Measurements from ENCODE around the gene BDH1. TPM values are rescaled to one million over a fixed set of nuclear protein-coding genes. Genes with fewer than 3 reads are reported as not detected.
"Not testable (repeated sequence)": the region's sequence is repeated elsewhere in the genome, so short reads cannot be mapped to it uniquely, and the experiment has no call there.

Gene BDH1
- total RNA-seq, 3 donors from 2014 or later, result 70.7 to 83.8 (median 79.9) TPM

DNA sequence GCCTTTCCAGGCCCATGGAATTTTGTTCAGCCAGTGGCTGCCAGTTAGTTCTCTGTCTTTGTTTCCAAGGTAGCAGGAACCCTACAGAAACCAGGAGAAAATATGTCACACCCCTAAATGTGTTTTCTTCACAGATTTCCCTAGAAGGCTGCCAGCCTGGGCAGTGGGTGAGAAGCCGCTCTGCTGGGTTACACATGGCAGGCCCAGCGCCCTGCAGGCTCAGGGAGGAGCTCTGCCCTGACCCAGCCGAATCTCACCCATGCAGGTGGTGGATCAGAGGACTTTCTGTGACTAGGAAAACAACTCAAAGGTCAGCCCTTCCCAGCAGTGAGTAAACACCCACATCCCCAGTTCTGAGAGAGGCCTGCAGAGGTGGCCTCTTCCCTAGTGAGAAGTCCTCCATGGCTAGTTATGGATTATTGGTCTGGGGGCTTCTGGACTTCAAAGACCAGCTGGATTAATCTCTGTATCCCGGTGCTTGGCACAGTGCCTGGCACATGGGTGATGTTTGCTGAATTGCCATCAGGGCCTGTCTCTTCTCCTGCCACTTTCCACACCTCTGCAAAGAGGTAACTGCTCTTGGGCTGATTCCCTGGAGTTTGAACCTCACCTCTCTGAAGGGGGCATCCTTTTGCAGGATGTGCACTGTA is 34.7 kb upstream of the BDH1 start:
- ATAC-seq (no peak), DNase-seq (no peak)
- Mint-ChIP-seq H3K4me1 (ENCODE audit: low read depth) (peaks cover 18% of the 10 kb centered on the region), H3K36me3 (ENCODE audit: insufficient read depth) (no peaks in the 10 kb centered on the region), H3K4me3 (no peak overlapping the region), H3K27me3 (ENCODE audit: low read depth) (no peaks in the 10 kb centered on the region), H3K9me3 (no peaks in the 10 kb centered on the region)

DNA sequence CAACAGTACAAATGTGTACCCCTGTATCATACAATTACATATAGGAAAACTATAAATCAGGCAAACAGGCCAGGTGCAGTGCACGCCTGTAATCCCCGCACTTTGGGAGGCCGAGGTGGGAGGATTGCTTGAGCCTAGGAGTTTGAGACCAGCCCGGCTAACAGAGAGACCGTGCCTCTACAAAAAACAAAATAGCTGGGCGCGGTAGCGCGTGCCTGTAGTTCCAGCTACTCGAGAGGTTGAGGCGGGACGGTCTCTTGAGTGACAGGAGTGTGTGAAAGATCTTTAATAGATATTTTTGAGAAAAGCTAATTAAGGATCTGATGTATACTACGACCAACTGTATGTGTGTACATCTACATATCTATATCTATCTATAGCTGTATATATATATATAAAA is 33.8 kb upstream of the BDH1 start:
- DNase-seq, result no peak
- H3K4me1 Mint-ChIP-seq (ENCODE audit: low read depth), result peaks cover 18% of the 10 kb centered on the region
- H3K4me3 Mint-ChIP-seq, result no peak overlapping the region
- no peak for ATAC-seq
- H3K36me3 Mint-ChIP-seq (ENCODE audit: insufficient read depth), result no peaks in the 10 kb centered on the region
- no peaks in the 10 kb centered on the region for H3K9me3 Mint-ChIP-seq
- no peaks in the 10 kb centered on the region for H3K27me3 Mint-ChIP-seq (ENCODE audit: low read depth)

DNA sequence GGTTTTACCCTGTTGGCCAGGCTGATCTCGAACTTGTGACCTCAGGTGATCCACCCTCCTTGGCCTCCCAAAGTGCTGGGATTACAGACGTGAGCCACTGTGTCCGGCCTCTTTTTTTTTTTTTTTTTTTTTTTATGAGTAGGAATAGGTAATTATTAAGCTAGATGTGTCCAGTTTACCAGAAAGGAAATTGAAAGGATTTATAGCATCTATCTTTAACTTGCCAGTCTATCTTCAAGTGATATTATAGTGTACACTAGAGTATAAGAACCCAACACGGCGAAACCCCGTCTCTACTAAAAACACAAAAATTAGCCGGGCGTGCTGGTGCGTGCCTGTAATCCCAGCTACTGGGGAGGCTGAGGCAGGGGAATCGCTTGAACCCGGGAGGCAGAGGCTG is 31.0 kb upstream of the BDH1 start:
- H3K4me3 Mint-ChIP-seq; H3K9me3 Mint-ChIP-seq; H3K4me1 Mint-ChIP-seq (ENCODE audit: low read depth); DNase-seq; H3K27me3 Mint-ChIP-seq (ENCODE audit: low read depth); H3K36me3 Mint-ChIP-seq (ENCODE audit: insufficient read depth); ATAC-seq: not testable (repeated sequence)

DNA sequence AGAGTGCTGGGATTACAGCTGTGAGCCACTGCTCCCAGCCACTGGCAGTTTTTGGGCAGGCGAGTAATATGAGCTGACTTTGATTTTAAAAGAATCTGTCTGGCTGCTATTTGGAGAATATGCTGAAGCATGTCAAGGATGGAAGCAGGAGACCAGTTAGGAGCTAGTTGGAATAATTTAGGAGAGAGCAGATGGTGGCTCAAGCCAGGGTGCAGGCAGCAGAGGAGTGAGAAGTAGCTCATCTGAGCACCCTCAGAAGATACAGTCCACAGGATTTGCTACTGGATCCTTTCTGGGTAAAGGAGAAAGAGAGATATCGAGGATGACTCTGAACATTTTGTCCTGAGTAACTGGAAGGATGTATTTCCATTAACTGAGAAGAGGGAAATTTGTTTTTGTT is 30.4 kb upstream of the BDH1 start:
- Mint-ChIP-seq H3K9me3 (no peaks in the 10 kb centered on the region), H3K4me3 (no peak overlapping the region), H3K4me1 (ENCODE audit: low read depth) (no peaks in the 10 kb centered on the region), H3K27me3 (ENCODE audit: low read depth) (no peaks in the 10 kb centered on the region), H3K36me3 (ENCODE audit: insufficient read depth) (no peaks in the 10 kb centered on the region)
- ATAC-seq, result no peak
- DNase-seq, result no peak

DNA sequence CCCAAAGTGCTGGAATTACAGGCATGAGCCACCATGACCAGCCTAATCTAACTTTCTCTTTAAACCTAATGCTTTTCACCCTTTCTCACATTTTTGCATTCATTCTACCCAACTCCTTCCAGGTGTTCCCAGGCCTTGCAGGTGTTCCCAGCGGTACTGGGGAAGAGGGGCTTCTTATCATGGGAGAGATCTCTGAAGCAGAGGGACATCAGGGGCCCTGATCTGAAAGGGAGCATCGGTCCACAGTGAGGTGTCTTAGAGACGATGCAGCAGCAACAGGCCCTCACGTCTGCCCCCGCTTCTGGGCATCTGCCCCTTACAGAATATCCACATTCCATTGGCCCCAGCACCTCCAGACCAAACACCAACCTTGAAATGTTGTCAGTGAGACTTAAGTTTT is 29.0 kb upstream of the BDH1 start:
- no peak for ATAC-seq
- no peaks in the 10 kb centered on the region for H3K36me3 Mint-ChIP-seq (ENCODE audit: insufficient read depth)

DNA sequence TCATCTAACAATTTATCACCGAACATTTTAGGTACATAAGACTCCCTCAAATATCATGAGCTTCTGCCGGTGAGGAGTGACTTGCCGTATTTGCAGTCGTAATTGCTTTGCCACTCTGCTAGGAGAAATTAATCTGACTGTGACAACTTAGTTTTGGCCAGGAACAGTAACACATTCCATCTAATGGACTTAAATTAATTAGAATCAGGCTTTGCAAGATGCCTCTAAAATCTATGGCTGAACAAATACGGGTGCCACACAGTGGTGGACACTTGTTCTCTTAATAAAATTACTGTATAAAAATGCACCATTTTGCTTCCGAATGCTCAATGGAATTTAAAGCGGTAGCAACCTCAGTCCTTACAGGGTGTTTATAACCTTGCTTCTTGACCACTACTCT is 27.6 kb upstream of the BDH1 start:
- DNase-seq, result no peak
- Mint-ChIP-seq H3K4me3 (no peak overlapping the region), H3K27me3 (ENCODE audit: low read depth) (no peaks in the 10 kb centered on the region), H3K9me3 (no peaks in the 10 kb centered on the region), H3K4me1 (ENCODE audit: low read depth) (no peaks in the 10 kb centered on the region), H3K36me3 (ENCODE audit: insufficient read depth) (no peaks in the 10 kb centered on the region)
- ATAC-seq, result no peak

More for the DNA sequence above, 29.0 kb upstream of the BDH1 start:
- DNase-seq, result no peak
- Mint-ChIP-seq H3K9me3 (no peaks in the 10 kb centered on the region), H3K4me3 (no peak overlapping the region), H3K27me3 (ENCODE audit: low read depth) (no peaks in the 10 kb centered on the region), H3K4me1 (ENCODE audit: low read depth) (no peaks in the 10 kb centered on the region)

DNA sequence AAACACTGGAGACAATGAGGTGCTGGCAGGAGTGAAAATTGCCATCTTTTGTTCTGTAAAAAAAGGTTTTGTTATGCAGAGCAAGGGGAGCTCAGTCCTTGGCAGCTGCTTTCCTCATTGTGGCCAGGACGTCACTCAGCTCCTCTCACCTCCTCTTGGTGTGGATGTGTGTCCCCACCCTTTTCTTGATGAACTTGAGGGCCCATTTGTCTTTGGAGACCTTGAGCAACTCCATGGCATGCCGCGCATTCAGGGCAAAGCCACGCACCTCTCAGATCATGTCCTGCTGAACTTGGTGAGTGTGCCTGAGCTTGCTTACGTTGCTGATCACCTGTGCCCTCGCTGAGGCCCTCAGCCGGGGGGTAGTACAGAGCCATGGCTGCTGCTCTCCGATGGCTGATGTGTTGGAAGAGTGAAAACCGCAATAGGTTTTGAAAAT is 24.5 kb upstream of the BDH1 start:
- H3K36me3 Mint-ChIP-seq (ENCODE audit: insufficient read depth), result no peaks in the 10 kb centered on the region
- ATAC-seq, result no peak
- no peaks in the 10 kb centered on the region for H3K9me3 Mint-ChIP-seq

DNA sequence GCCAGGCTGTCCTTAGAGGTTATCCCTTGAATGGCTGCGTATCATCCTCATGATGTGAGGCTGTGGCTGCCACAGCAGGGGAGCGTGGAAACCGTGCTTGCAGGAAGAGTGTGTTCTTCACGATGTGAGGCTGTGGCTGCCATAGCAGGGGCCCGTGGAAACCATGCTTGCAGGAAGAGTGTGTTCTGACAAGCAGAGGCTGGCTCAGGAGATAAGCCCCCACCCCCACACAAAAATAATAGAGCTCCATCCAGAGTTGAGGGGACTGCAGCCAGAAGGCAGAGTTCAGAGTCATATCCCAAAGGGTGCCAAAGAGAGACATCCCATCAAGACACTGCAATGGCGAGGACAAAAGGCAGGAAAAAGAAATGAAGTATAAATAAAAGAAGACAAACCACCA is 22.6 kb upstream of the BDH1 start:
- no peaks in the 10 kb centered on the region for H3K9me3 Mint-ChIP-seq
- peaks cover 4% of the 10 kb centered on the region for H3K27me3 Mint-ChIP-seq (ENCODE audit: low read depth)
- no peaks in the 10 kb centered on the region for H3K36me3 Mint-ChIP-seq (ENCODE audit: insufficient read depth)
- H3K4me3 Mint-ChIP-seq, result no peak overlapping the region
- ATAC-seq, result no peak
- no peaks in the 10 kb centered on the region for H3K4me1 Mint-ChIP-seq (ENCODE audit: low read depth)
- DNase-seq, result no peak

More for the DNA sequence above, 24.5 kb upstream of the BDH1 start:
- H3K4me1 Mint-ChIP-seq (ENCODE audit: low read depth), result no peaks in the 10 kb centered on the region
- H3K4me3 Mint-ChIP-seq, result no peak overlapping the region
- DNase-seq, result no peak
- H3K27me3 Mint-ChIP-seq (ENCODE audit: low read depth), result no peaks in the 10 kb centered on the region

DNA sequence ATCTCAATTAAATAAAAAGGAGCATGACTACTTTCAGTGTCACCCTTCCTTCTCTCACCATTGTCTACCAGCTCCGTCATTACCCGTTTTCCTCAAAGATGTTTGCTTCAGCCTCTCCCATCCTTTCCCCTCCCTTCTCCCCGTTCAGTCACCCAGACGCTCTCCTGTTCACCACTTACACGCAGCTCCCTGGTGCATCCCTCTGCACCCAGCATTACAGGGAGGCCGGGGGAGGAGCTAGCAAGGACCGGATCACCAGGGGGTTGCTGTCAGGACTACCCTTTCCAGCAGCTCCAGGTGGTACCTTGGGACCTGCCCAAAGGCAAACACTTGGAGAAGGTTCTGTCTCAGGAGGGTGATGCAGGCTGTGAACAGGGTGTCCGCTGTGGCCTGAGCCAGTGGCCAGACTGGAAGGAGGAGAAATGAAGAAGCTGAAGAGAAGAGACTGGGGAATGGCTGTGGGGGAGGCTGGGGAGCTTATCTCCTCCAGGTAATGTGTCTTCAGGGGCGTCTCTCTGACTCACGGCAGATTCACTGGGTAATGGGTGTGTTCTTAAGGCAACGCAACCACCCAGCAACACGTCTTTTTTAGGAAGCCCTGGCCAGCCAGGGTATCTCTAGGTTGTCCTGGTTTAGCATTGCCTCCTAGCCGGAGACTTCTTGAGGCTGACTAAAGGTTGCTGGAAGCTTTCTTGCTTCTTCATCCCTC is 21.8 kb upstream of the BDH1 start:
- ATAC-seq (no peak), DNase-seq (no peak)
- Mint-ChIP-seq H3K9me3 (no peaks in the 10 kb centered on the region), H3K4me1 (ENCODE audit: low read depth) (no peaks in the 10 kb centered on the region), H3K27me3 (ENCODE audit: low read depth) (peaks cover 4% of the 10 kb centered on the region), H3K36me3 (ENCODE audit: insufficient read depth) (no peaks in the 10 kb centered on the region), H3K4me3 (no peak overlapping the region)

DNA sequence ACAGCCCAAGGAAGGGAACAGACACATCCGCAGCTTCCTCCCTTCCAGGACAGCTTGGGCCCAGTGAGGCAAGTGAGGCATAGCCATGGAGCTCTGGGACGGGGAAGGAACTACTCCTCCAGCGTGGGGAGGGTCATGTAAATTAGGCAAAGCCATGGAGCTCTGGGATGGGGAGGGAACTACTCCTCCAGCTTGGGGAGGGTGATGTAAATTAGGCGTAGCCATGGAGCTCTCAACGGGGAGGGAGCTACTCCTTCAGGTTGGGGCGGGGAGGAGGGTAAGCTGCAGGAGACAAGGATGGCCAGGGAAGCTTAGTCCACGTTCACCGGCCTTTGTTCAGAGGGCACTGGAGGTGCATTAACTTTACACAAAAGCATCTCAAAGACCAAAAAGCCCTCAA is 21.1 kb upstream of the BDH1 start:
- H3K27me3 Mint-ChIP-seq (ENCODE audit: low read depth), result peaks cover 4% of the 10 kb centered on the region
- no peaks in the 10 kb centered on the region for H3K4me1 Mint-ChIP-seq (ENCODE audit: low read depth)
- H3K9me3 Mint-ChIP-seq, result no peaks in the 10 kb centered on the region
- no peaks in the 10 kb centered on the region for H3K36me3 Mint-ChIP-seq (ENCODE audit: insufficient read depth)
- ATAC-seq, result no peak
- H3K4me3 Mint-ChIP-seq, result no peak overlapping the region
- DNase-seq, result no peak

DNA sequence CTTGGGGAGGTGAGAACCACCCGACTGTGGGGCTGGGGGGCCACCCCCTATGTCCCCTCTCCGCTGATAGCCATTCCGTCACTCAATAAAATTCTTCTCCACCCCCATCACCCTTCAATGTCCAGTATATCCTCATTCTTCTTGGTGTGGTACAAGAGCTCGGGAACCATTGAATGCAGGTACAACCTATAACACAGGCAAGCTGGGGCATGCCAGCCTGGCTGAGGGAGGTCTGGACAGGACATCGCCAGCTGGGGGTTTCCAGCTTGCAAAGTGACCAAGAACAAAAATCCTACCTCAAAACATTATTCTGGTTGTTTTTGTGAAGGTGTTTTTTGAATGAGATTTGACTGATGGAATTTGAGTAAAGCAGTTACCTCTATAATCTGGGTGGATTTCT is 19.6 kb upstream of the BDH1 start:
- Mint-ChIP-seq H3K4me1 (ENCODE audit: low read depth) (no peaks in the 10 kb centered on the region), H3K27me3 (ENCODE audit: low read depth) (peaks cover 4% of the 10 kb centered on the region), H3K4me3 (no peak overlapping the region), H3K36me3 (ENCODE audit: insufficient read depth) (no peaks in the 10 kb centered on the region), H3K9me3 (peaks cover 7% of the 10 kb centered on the region)
- ATAC-seq (no peak), DNase-seq (no peak)

DNA sequence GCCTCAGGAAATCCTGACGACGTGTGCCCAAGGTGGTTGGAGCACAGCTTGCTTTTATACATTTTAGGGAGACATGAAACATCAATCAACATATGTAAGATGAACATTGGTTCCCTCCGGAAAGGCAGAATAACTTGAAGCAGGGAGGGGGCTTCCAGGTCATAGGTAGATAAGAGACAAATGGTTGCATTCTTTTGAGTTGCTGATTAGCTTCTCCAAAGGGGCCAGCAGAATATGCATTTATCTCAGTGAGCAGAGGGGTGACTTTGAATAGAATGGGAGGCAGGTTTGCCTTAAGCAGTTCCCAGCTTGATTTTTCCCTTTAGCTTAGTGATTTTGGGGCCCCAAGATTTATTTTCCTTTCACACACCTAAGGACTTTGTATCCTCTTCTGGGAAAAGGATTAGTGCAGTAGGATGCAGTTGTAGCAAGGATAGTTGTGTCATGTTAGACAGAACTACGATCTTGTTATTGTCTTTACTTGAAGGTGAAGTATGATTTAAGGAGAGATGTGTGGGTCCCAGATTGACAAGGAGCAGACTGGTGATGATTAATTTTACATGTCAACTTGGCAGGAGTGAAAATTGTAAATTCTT is 18.7 kb upstream of the BDH1 start:
- not testable (repeated sequence) for H3K4me1 Mint-ChIP-seq (ENCODE audit: low read depth); DNase-seq
- H3K9me3 Mint-ChIP-seq, result peaks cover 13% of the 10 kb centered on the region

DNA sequence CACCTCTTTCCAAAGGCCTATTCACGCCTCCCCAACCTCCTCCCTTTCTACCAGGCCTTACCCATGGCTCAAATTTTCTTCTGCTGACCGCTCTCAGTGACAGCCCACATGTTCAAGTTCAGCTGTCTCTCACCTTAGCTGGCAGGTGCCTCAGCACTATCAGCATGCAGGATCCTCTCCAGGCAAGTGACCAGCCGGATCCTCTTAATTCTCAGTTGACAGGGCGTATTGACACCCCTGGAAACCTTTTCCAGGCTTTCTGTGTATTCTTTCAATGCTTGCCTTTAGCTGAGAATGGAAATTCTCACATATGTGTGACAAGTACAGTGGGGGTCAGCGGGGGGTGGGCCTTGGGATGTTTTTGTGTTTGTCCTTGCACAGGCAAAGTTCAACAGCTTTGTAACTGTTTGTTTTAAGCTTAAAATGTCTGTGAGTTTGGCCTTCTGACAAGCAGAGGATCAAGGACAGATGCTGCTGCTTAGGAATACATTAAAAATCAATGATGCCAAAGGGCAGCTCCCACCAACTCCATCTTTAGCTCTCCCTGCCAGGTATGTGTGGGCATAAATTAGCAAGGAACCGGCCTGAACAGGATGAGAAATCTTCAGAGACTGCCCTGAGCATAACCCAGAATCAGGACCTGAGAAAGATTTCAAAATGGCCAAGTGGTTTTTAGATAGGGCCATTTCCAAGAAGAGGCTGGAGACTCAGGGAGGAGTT is 17.4 kb upstream of the BDH1 start:
- Mint-ChIP-seq H3K4me1 (ENCODE audit: low read depth) (no peaks in the 10 kb centered on the region), H3K9me3 (peaks cover 15% of the 10 kb centered on the region), H3K36me3 (ENCODE audit: insufficient read depth) (no peaks in the 10 kb centered on the region), H3K4me3 (no peak overlapping the region), H3K27me3 (ENCODE audit: low read depth) (peaks cover 8% of the 10 kb centered on the region)
- ATAC-seq (no peak), DNase-seq (no peak)

More for the DNA sequence above, 18.7 kb upstream of the BDH1 start:
- not testable (repeated sequence) for H3K4me3 Mint-ChIP-seq; ATAC-seq; H3K27me3 Mint-ChIP-seq (ENCODE audit: low read depth); H3K36me3 Mint-ChIP-seq (ENCODE audit: insufficient read depth)

DNA sequence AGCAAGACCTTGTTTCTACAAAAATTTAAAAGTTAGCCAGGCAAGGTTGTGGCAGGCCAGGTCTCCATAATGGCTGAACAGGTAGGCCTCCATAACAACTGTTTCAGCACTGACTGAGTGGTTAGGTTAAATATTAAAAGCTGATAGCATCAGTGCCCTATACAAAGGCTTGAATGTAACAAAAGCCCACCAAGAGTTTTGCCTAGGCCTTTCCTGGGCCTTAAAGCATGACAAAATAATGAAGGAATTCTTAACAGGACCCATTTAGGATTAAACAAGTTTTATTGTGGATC is 16.1 kb upstream of the BDH1 start:
- H3K9me3 Mint-ChIP-seq, result peaks cover 15% of the 10 kb centered on the region
- ATAC-seq; H3K4me1 Mint-ChIP-seq (ENCODE audit: low read depth); H3K36me3 Mint-ChIP-seq (ENCODE audit: insufficient read depth); DNase-seq; H3K4me3 Mint-ChIP-seq: not testable (repeated sequence)
- peaks cover 20% of the 10 kb centered on the region for H3K27me3 Mint-ChIP-seq (ENCODE audit: low read depth)

All from activated T-cell treated with anti-CD3 and anti-CD28 coated beads, Interleukin-2, amount 50 U/mL, for 4 hours (primary cell).